HEK293 (cell line): ENCODE data around the gene GSG1L.

Experiments used
- BCL11B ChIP-seq: fragments of 450-650 bp; formaldehyde crosslinking; IDR thresholded peaks from 2 replicates; pipeline ENCODE4 v1.5.1; 2016; ENCODE audit warnings: low read depth, missing biosample characterization, missing genetic modification characterization
- RBAK ChIP-seq: fragments of 450-650 bp; formaldehyde crosslinking; IDR thresholded peaks from 2 replicates; pipeline ENCODE4 v1.5.1; 2016; ENCODE audit warnings: missing biosample characterization, missing genetic modification characterization
- WT1 ChIP-seq: fragments of 450-650 bp; formaldehyde crosslinking; IDR thresholded peaks from 2 replicates; pipeline ENCODE4 v1.5.1; 2016; ENCODE audit warnings: missing biosample characterization, missing genetic modification characterization
- ZFP41 ChIP-seq: fragments of 450-650 bp; formaldehyde crosslinking; IDR thresholded peaks from 2 replicates; pipeline ENCODE4 v1.5.1; 2016; ENCODE audit warnings: missing biosample characterization, missing genetic modification characterization, borderline replicate concordance
- ZNF121 ChIP-seq: fragments of 450-650 bp; formaldehyde crosslinking; IDR thresholded peaks from 2 replicates; pipeline ENCODE4 v1.5.1; 2016; ENCODE audit warnings: missing biosample characterization, missing genetic modification characterization
- ZNF157 ChIP-seq: fragments of 450-650 bp; formaldehyde crosslinking; IDR thresholded peaks from 2 replicates; pipeline ENCODE4 v1.5.1; 2016; ENCODE audit warnings: missing biosample characterization, missing genetic modification characterization
- ZNF24 ChIP-seq: fragments of 450-650 bp; formaldehyde crosslinking; IDR thresholded peaks from 2 replicates; pipeline ENCODE4 v1.5.1; 2016; ENCODE audit warnings: missing biosample characterization, missing genetic modification characterization
- ZNF449 ChIP-seq: fragments of 450-650 bp; formaldehyde crosslinking; IDR thresholded peaks from 2 replicates; pipeline ENCODE4 v1.5.1; 2017; ENCODE audit warnings: missing biosample characterization, mild to moderate bottlenecking, missing genetic modification characterization, moderate library complexity
- ZNF473 ChIP-seq: fragments of 450-650 bp; formaldehyde crosslinking; IDR thresholded peaks from 2 replicates; pipeline ENCODE4 v1.5.1; 2017; ENCODE audit warnings: missing biosample characterization, missing genetic modification characterization
- TF ChIP-seq, protein P1 (sequence below): fragments of 450-650 bp; formaldehyde crosslinking; IDR thresholded peaks from 2 replicates; pipeline ENCODE4 v1.5.1; 2017; ENCODE audit warnings: missing biosample characterization, missing genetic modification characterization
- TF ChIP-seq, protein P2 (sequence below): fragments of 450-650 bp; formaldehyde crosslinking; IDR thresholded peaks from 2 replicates; pipeline ENCODE4 v1.5.1; 2017; ENCODE audit warnings: missing biosample characterization, missing genetic modification characterization
- TF ChIP-seq, protein P3 (sequence below): fragments of 450-650 bp; formaldehyde crosslinking; IDR thresholded peaks from 2 replicates; pipeline ENCODE4 v1.5.1; 2016; ENCODE audit warnings: missing biosample characterization, missing genetic modification characterization
- TF ChIP-seq, protein P4 (sequence below): fragments of 450-650 bp; formaldehyde crosslinking; IDR thresholded peaks from 2 replicates; pipeline ENCODE4 v1.5.1; 2016; ENCODE audit warnings: missing biosample characterization, missing genetic modification characterization
- TF ChIP-seq, protein P5 (sequence below): IDR thresholded peaks from 2 replicates; pipeline ENCODE4 v1.6.1; 2011; ENCODE audit warnings: mild to moderate bottlenecking, low read depth, low read length, borderline replicate concordance

DNA sequence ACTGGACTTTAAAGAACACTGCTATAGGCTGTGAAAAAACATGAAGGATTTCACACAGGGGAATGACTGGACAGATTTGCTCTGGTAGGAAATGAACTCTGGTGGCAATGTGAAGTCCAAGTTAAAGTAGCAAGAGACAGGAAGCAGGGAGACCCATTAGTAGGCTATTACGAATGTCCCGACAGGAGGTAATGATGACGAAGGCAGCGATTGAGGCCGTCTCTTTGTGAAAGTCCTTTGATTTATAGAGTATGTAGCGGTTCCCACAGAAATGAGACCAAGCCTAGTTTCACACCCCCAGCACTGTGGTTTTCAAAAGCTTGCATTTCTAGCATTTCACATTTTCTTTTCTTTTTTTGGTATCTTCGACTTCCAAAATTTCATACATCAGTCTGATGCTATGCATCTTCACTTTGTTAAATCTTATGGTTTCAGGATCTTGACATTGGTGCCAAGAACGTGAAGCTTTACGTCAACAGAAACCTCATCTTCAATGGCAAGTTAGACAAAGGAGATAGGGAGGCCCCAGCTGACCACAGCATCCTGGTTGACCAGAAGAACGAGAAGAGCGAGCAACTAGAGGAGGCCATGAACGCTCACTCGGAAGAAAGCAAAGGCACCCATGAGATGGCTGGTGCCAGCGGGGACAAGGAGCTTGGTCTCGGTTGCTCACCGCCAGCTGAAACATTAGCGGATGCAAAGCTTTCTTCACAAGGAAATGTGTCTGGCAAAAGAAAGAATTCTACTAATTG is 323.7 kb downstream of the GSG1L start:
- TF ChIP-seq, protein P1, sequence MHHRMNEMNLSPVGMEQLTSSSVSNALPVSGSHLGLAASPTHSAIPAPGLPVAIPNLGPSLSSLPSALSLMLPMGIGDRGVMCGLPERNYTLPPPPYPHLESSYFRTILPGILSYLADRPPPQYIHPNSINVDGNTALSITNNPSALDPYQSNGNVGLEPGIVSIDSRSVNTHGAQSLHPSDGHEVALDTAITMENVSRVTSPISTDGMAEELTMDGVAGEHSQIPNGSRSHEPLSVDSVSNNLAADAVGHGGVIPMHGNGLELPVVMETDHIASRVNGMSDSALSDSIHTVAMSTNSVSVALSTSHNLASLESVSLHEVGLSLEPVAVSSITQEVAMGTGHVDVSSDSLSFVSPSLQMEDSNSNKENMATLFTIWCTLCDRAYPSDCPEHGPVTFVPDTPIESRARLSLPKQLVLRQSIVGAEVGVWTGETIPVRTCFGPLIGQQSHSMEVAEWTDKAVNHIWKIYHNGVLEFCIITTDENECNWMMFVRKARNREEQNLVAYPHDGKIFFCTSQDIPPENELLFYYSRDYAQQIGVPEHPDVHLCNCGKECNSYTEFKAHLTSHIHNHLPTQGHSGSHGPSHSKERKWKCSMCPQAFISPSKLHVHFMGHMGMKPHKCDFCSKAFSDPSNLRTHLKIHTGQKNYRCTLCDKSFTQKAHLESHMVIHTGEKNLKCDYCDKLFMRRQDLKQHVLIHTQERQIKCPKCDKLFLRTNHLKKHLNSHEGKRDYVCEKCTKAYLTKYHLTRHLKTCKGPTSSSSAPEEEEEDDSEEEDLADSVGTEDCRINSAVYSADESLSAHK (tag by site-specific recombination): no peak
- TF ChIP-seq WT1: no peak
- TF ChIP-seq, protein P2, sequence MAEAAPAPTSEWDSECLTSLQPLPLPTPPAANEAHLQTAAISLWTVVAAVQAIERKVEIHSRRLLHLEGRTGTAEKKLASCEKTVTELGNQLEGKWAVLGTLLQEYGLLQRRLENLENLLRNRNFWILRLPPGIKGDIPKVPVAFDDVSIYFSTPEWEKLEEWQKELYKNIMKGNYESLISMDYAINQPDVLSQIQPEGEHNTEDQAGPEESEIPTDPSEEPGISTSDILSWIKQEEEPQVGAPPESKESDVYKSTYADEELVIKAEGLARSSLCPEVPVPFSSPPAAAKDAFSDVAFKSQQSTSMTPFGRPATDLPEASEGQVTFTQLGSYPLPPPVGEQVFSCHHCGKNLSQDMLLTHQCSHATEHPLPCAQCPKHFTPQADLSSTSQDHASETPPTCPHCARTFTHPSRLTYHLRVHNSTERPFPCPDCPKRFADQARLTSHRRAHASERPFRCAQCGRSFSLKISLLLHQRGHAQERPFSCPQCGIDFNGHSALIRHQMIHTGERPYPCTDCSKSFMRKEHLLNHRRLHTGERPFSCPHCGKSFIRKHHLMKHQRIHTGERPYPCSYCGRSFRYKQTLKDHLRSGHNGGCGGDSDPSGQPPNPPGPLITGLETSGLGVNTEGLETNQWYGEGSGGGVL (tag by site-specific recombination): no peak
- TF ChIP-seq, protein P3, sequence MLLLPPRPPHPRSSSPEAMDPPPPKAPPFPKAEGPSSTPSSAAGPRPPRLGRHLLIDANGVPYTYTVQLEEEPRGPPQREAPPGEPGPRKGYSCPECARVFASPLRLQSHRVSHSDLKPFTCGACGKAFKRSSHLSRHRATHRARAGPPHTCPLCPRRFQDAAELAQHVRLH (tag by site-specific recombination): no peak
- TF ChIP-seq ZNF157 (tag by site-specific recombination): no peak
- no peak for TF ChIP-seq ZFP41
- no peak for TF ChIP-seq ZNF24
- TF ChIP-seq, protein P4, sequence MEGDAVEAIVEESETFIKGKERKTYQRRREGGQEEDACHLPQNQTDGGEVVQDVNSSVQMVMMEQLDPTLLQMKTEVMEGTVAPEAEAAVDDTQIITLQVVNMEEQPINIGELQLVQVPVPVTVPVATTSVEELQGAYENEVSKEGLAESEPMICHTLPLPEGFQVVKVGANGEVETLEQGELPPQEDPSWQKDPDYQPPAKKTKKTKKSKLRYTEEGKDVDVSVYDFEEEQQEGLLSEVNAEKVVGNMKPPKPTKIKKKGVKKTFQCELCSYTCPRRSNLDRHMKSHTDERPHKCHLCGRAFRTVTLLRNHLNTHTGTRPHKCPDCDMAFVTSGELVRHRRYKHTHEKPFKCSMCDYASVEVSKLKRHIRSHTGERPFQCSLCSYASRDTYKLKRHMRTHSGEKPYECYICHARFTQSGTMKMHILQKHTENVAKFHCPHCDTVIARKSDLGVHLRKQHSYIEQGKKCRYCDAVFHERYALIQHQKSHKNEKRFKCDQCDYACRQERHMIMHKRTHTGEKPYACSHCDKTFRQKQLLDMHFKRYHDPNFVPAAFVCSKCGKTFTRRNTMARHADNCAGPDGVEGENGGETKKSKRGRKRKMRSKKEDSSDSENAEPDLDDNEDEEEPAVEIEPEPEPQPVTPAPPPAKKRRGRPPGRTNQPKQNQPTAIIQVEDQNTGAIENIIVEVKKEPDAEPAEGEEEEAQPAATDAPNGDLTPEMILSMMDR (tag by site-specific recombination): no peak
- TF ChIP-seq, protein P5, sequence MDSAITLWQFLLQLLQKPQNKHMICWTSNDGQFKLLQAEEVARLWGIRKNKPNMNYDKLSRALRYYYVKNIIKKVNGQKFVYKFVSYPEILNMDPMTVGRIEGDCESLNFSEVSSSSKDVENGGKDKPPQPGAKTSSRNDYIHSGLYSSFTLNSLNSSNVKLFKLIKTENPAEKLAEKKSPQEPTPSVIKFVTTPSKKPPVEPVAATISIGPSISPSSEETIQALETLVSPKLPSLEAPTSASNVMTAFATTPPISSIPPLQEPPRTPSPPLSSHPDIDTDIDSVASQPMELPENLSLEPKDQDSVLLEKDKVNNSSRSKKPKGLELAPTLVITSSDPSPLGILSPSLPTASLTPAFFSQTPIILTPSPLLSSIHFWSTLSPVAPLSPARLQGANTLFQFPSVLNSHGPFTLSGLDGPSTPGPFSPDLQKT: no peak
- TF ChIP-seq BCL11B (tag by site-specific recombination): no peak
- TF ChIP-seq ZNF449 (tag by site-specific recombination): no peak
- no peak for TF ChIP-seq ZNF473 (tag by site-specific recombination)
- no peak for TF ChIP-seq RBAK (tag by site-specific recombination)
- no peak for TF ChIP-seq ZNF121
